GM23248 (cell line): ENCODE results near the gene INTS14.

Experiments used
- EZH2 ChIP-seq: fragments of 200-600 bp; sonication (generic); IDR thresholded peaks from 2 replicates; pipeline ENCODE4 v1.6.1; 2018; ENCODE audit warnings: antibody characterized with exemption, mild to moderate bottlenecking; ENCODE audit not compliant: insufficient read depth, poor library complexity, severe bottlenecking
- EZH2phosphoT487 ChIP-seq: fragments of 200-600 bp; sonication (generic); IDR thresholded peaks from 2 replicates; pipeline ENCODE4 v1.6.1; 2018; ENCODE audit warnings: antibody characterized with exemption, moderate library complexity, mild to moderate bottlenecking, low read depth; ENCODE audit not compliant: insufficient read depth

GRCh38 chr15:65551183-65551582 is 59.7 kb downstream of the INTS14 start:
- TF ChIP-seq EZH2phosphoT487 (no peak), EZH2 (no peak)
